Ishikawa (cell line): ENCODE data around the gene ART4.

Experiments used
- CEBPB ChIP-seq: IDR thresholded peaks from 2 replicates; pipeline ENCODE4 v1.6.1; 2012
- CREB1 ChIP-seq: IDR thresholded peaks from 2 replicates; pipeline ENCODE4 v1.6.1; 2012; ENCODE audit warnings: low read depth
- EP300 ChIP-seq: IDR thresholded peaks from 2 replicates; pipeline ENCODE4 v1.6.1; 2012; ENCODE audit warnings: borderline replicate concordance
- RAD21 ChIP-seq: IDR thresholded peaks from 2 replicates; pipeline ENCODE4 v1.6.1; 2012; ENCODE audit warnings: low read depth
- TAF1 ChIP-seq: IDR thresholded peaks from 2 replicates; pipeline ENCODE4 v1.6.1; 2012; ENCODE audit warnings: low read depth, mild to moderate bottlenecking
- TCF12 ChIP-seq: IDR thresholded peaks from 2 replicates; pipeline ENCODE4 v1.6.1; 2012; ENCODE audit warnings: low read depth
- TEAD4 ChIP-seq: IDR thresholded peaks from 2 replicates; pipeline ENCODE4 v1.6.1; 2012
- YY1 ChIP-seq: IDR thresholded peaks from 2 replicates; pipeline ENCODE4 v1.6.1; 2012; ENCODE audit warnings: low read depth
- ZBTB7A ChIP-seq: IDR thresholded peaks from 2 replicates; pipeline ENCODE4 v1.6.1; 2012; ENCODE audit warnings: low read depth
- TF ChIP-seq, protein P1 (sequence below): IDR thresholded peaks from 2 replicates; pipeline ENCODE4 v1.6.1; 2012; ENCODE audit warnings: low read depth, mild to moderate bottlenecking

GRCh38 chr12:14883686-14884085 lies 40.4 kb upstream of the ART4 start:
- TF ChIP-seq YY1 = no peak
- TF ChIP-seq, protein P1, sequence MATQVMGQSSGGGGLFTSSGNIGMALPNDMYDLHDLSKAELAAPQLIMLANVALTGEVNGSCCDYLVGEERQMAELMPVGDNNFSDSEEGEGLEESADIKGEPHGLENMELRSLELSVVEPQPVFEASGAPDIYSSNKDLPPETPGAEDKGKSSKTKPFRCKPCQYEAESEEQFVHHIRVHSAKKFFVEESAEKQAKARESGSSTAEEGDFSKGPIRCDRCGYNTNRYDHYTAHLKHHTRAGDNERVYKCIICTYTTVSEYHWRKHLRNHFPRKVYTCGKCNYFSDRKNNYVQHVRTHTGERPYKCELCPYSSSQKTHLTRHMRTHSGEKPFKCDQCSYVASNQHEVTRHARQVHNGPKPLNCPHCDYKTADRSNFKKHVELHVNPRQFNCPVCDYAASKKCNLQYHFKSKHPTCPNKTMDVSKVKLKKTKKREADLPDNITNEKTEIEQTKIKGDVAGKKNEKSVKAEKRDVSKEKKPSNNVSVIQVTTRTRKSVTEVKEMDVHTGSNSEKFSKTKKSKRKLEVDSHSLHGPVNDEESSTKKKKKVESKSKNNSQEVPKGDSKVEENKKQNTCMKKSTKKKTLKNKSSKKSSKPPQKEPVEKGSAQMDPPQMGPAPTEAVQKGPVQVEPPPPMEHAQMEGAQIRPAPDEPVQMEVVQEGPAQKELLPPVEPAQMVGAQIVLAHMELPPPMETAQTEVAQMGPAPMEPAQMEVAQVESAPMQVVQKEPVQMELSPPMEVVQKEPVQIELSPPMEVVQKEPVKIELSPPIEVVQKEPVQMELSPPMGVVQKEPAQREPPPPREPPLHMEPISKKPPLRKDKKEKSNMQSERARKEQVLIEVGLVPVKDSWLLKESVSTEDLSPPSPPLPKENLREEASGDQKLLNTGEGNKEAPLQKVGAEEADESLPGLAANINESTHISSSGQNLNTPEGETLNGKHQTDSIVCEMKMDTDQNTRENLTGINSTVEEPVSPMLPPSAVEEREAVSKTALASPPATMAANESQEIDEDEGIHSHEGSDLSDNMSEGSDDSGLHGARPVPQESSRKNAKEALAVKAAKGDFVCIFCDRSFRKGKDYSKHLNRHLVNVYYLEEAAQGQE = no peak
- no peak for TF ChIP-seq EP300
- no peak for TF ChIP-seq RAD21
- no peak for TF ChIP-seq TEAD4
- TF ChIP-seq TAF1 = no peak
- TF ChIP-seq ZBTB7A = no peak
- TF ChIP-seq TCF12 = no peak
- no peak for TF ChIP-seq CEBPB
- no peak for TF ChIP-seq CREB1
